Type B pancreatic cell (in vitro differentiated cells): ENCODE results near the gene DNAJB2. TPM values are rescaled to one million over a fixed set of nuclear protein-coding genes. Genes with fewer than 3 reads are reported as not detected.

Source experiments
- DNase-seq: peaks from one replicate; pipeline ENCODE4 v3.0.0; 2021; ENCODE audit warnings: mixed read lengths; ENCODE audit not compliant: unreplicated experiment; ENCODE audit errors: extremely low spot score
- H3K27ac Mint-ChIP-seq: 2 replicates; pipeline ENCODE4 v1.8.0; 2021; ENCODE audit warnings: mild to moderate bottlenecking, mixed read lengths
- H3K27me3 Mint-ChIP-seq: 2 replicates; pipeline ENCODE4 v1.8.0; 2021; ENCODE audit warnings: mixed read lengths
- H3K36me3 Mint-ChIP-seq: 2 replicates; pipeline ENCODE4 v1.8.0; 2021; ENCODE audit warnings: mixed read lengths
- H3K4me1 Mint-ChIP-seq: one replicate; pipeline ENCODE4 v1.8.0; 2021; ENCODE audit warnings: mixed read lengths; ENCODE audit not compliant: unreplicated experiment
- H3K4me3 Mint-ChIP-seq: 2 replicates; pipeline ENCODE4 v1.8.0; 2021; ENCODE audit warnings: mild to moderate bottlenecking, mixed read lengths
- H3K9me3 Mint-ChIP-seq: 2 replicates; pipeline ENCODE4 v1.8.0; 2021; ENCODE audit warnings: mixed read lengths
- CTCF ChIP-seq: fragments of 200-600 bp; sonication (generic); conservative IDR thresholded peaks from 2 replicates; pipeline ENCODE4 v1.5.0; 2021; ENCODE audit warnings: antibody characterized with exemption, mild to moderate bottlenecking
- total RNA-seq: library from RNA; stranded (reverse); gene quantifications from 2 replicates; pipeline ENCODE4 v1.2.1, GENCODE V29; 2021; ENCODE audit warnings: low replicate concordance

Gene DNAJB2
- total RNA-seq, 1 donor from 2014 or later = 68.5 TPM

GRCh38 chr2:219245148-219245898 lies 33.8 kb upstream of the DNAJB2 start, which contains the start of the genes GLB1L and STK16:
TSS of gene GLB1L (minus strand) at chr2:219245444. CDS start at chr2:219243573, 1,871 bp downstream.
TSS of gene STK16 (plus strand) at chr2:219245479. CDS start at chr2:219246000, 521 bp downstream.
- DNase-seq = peak; percentile 95
- H3K36me3 Mint-ChIP-seq = no peaks in the 10 kb centered on the region
- TF ChIP-seq CTCF = no peak
- peak within 1 kb of the TSS; percentile 95 for H3K4me3 Mint-ChIP-seq
- H3K9me3 Mint-ChIP-seq = no peaks in the 10 kb centered on the region
- peak within 1 kb of the TSS; percentile 93 for H3K27ac Mint-ChIP-seq
- H3K4me1 Mint-ChIP-seq = peaks cover 14% of the 10 kb centered on the region
- no peaks in the 10 kb centered on the region for H3K27me3 Mint-ChIP-seq

GRCh38 chr2:219245899-219246230 lies 33.3 kb upstream of the DNAJB2 start:
- peaks cover 14% of the 10 kb centered on the region for H3K4me1 Mint-ChIP-seq
- TF ChIP-seq CTCF = no peak

GRCh38 chr2:219246559-219246958 lies 32.6 kb upstream of the DNAJB2 start:
- no peak for TF ChIP-seq CTCF
- no peaks in the 10 kb centered on the region for H3K9me3 Mint-ChIP-seq
- H3K27me3 Mint-ChIP-seq = peaks cover 9% of the 10 kb centered on the region
- H3K4me1 Mint-ChIP-seq = peaks cover 14% of the 10 kb centered on the region
- peak overlapping the region; percentile 95 for H3K4me3 Mint-ChIP-seq
- no peaks in the 10 kb centered on the region for H3K36me3 Mint-ChIP-seq
- DNase-seq = no peak
- peak overlapping the region; percentile 93 for H3K27ac Mint-ChIP-seq

More at GRCh38 chr2:219245899-219246230, 33.3 kb upstream of the DNAJB2 start:
- no peak for DNase-seq
- Mint-ChIP-seq H3K27ac (peak overlapping the region; percentile 93), H3K36me3 (no peaks in the 10 kb centered on the region), H3K27me3 (peaks cover 2% of the 10 kb centered on the region), H3K9me3 (no peaks in the 10 kb centered on the region), H3K4me3 (peak overlapping the region; percentile 95)

- DNase-seq = no peak
- Mint-ChIP-seq H3K4me3 (peak overlapping the region; percentile 81), H3K27me3 (peaks cover 23% of the 10 kb centered on the region), H3K27ac (peak overlapping the region; percentile 98), H3K4me1 (peaks cover 14% of the 10 kb centered on the region), H3K9me3 (no peaks in the 10 kb centered on the region), H3K36me3 (no peaks in the 10 kb centered on the region)
- TF ChIP-seq CTCF = no peak
Measured at GRCh38 chr2:219247678-219248642, 31.2 kb upstream of the DNAJB2 start.

- H3K9me3 Mint-ChIP-seq = no peaks in the 10 kb centered on the region
- H3K4me1 Mint-ChIP-seq = peaks cover 14% of the 10 kb centered on the region
- H3K36me3 Mint-ChIP-seq = no peaks in the 10 kb centered on the region
- H3K27me3 Mint-ChIP-seq = peaks cover 30% of the 10 kb centered on the region
- no peak for TF ChIP-seq CTCF
- peak overlapping the region; percentile 81 for H3K4me3 Mint-ChIP-seq
- DNase-seq = no peak
- peak overlapping the region; percentile 98 for H3K27ac Mint-ChIP-seq
Measured at GRCh38 chr2:219248845-219249202, 30.3 kb upstream of the DNAJB2 start.
